Measurements from ENCODE around the gene CARD11.

Gene CARD11

GRCh38 chr7:2931034-2931415, 112.6 kb downstream of the CARD11 start:
- no peak for DNase-seq
- Histone ChIP-seq H3K27ac (no peak overlapping the region), H3K4me3 (ENCODE audit: low read depth, low read length) (no peak overlapping the region), H3K36me3 (replicated peaks) (no peaks in the 10 kb centered on the region), H3K27me3 (replicated peaks) (peaks cover 16% of the 10 kb centered on the region)
- in situ Hi-C loops (cut with HindIII; ENCODE audit: low pct_ligation_motif_present, low sequenced_read_pairs): no loop called here
- no peak for TF ChIP-seq CTCF (IDR thresholded peaks at IDR 0.05; ENCODE audit: low read depth, low read length, missing control alignments)

GRCh38 chr7:2930310-2931033, 113.2 kb downstream of the CARD11 start:
- peaks cover 16% of the 10 kb centered on the region for H3K27me3 ChIP-seq (replicated peaks)
- in situ Hi-C loops (cut with HindIII; ENCODE audit: low pct_ligation_motif_present, low sequenced_read_pairs): no loop called here
- H3K27ac ChIP-seq: no peak overlapping the region
- no peak overlapping the region for H3K4me3 ChIP-seq (ENCODE audit: low read depth, low read length)
- no peak for TF ChIP-seq CTCF (IDR thresholded peaks at IDR 0.05; ENCODE audit: low read depth, low read length, missing control alignments)
- no peaks in the 10 kb centered on the region for H3K36me3 ChIP-seq (replicated peaks)
- DNase-seq: no peak

GRCh38 chr7:2929321-2930201, 114.1 kb downstream of the CARD11 start:
- Histone ChIP-seq H3K27me3 (replicated peaks) (peaks cover 16% of the 10 kb centered on the region), H3K4me3 (ENCODE audit: low read depth, low read length) (no peak overlapping the region), H3K36me3 (replicated peaks) (no peaks in the 10 kb centered on the region), H3K27ac (no peak overlapping the region)
- no peak for DNase-seq
- no peak for TF ChIP-seq CTCF (IDR thresholded peaks at IDR 0.05; ENCODE audit: low read depth, low read length, missing control alignments)
- in situ Hi-C loops (cut with HindIII; ENCODE audit: low pct_ligation_motif_present, low sequenced_read_pairs): no loop called here

GRCh38 chr7:2928613-2929311, 114.9 kb downstream of the CARD11 start:
- no peak for TF ChIP-seq CTCF (IDR thresholded peaks at IDR 0.05; ENCODE audit: low read depth, low read length, missing control alignments)
- H3K27ac ChIP-seq: no peak overlapping the region
- no peak overlapping the region for H3K4me3 ChIP-seq (ENCODE audit: low read depth, low read length)
- no peaks in the 10 kb centered on the region for H3K36me3 ChIP-seq (replicated peaks)
- DNase-seq: no peak
- H3K27me3 ChIP-seq (replicated peaks): peaks cover 16% of the 10 kb centered on the region
- in situ Hi-C loops (cut with HindIII; ENCODE audit: low pct_ligation_motif_present, low sequenced_read_pairs): no loop called here

- Histone ChIP-seq H3K27me3 (replicated peaks) (peaks cover 16% of the 10 kb centered on the region), H3K4me3 (ENCODE audit: low read depth, low read length) (no peak overlapping the region), H3K36me3 (replicated peaks) (no peaks in the 10 kb centered on the region), H3K27ac (no peak overlapping the region)
- no peak for TF ChIP-seq CTCF (IDR thresholded peaks at IDR 0.05; ENCODE audit: low read depth, low read length, missing control alignments)
- DNase-seq: no peak
- in situ Hi-C loops (cut with HindIII; ENCODE audit: low pct_ligation_motif_present, low sequenced_read_pairs): no loop called here
Observed at GRCh38 chr7:2928256-2928612, 115.4 kb downstream of the CARD11 start.

Data from brain microvascular endothelial cell (primary cell).